Measurements from ENCODE around the gene EPHA4. TPM values are rescaled to one million over a fixed set of nuclear protein-coding genes. Genes with fewer than 3 reads are reported as not detected.
"Not testable (repeated sequence)": the region's sequence is repeated elsewhere in the genome, so short reads cannot be mapped to it uniquely, and the experiment has no call there.

EPHA4 gene
- total and polyA plus RNA-seq, 2 donors = 6.5 to 41.3 TPM

DNA sequence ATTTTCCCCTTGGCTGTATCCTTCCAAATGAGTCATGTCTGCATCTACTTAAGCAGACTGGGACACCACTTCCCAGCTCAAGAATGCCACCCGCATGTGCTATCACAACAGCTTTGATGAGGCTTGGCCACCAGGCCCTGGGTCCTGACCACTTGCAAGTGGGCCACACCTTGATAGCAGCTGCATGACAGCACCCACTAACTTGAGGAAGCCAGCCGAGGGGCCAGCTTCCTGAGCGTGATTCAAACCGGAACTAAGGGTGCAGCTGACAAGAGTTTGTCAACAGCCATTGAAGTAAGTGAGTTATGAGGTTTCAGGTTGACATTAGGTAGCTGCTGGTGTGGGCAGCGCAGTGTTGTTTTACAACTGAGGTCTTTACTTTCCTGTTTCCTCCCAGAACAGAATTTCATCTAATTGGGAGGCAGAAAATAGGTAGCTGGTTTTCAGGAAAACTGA, 54.4 kb downstream of the EPHA4 start:
- Histone ChIP-seq H3K4me1 (ENCODE audit: insufficient read depth) (no peaks in the 10 kb centered on the region), H3K4me3 (ENCODE audit: low read depth, low read length) (no peak overlapping the region), H3K36me3 (ENCODE audit: insufficient read depth) (no peaks in the 10 kb centered on the region), H3K27ac (ENCODE audit: low read depth) (no peak overlapping the region)
- no peak for DNase-seq (ENCODE audit: extremely low spot score)
- WGBS = 73% methylated on average over 5 of the region's 5 CpGs

DNA sequence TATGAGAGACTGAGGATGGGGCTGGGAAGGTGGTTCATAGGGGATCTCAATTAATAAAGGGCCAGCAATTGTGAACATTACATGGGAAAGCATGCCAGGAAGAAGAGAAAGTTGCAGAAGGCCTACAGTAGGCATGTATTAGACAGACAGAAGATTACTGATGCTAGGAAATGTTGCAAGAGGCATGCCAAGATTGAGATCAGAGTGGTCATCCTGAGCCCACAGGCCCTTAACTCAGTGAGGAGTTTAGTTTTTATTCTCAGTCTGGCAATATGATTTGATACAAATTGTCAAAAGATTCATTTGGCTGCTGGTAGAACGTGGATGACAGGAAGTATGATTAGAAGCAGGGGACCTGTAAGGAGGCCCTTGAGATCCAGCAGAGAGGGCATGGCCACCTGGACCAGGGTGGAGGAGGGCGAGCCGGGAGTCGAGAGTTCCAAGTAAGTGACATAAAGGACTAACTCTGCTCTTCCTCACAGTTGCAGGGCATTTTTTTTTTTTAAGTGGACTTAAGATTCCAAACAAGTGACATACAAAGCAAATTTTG, 54.9 kb downstream of the EPHA4 start:
- Histone ChIP-seq H3K36me3 (ENCODE audit: insufficient read depth) (no peaks in the 10 kb centered on the region), H3K4me3 (ENCODE audit: low read depth, low read length) (no peak overlapping the region), H3K27ac (ENCODE audit: low read depth) (no peak overlapping the region), H3K4me1 (ENCODE audit: insufficient read depth) (no peaks in the 10 kb centered on the region)
- DNase-seq (ENCODE audit: extremely low spot score) = no peak
- WGBS = 81% methylated on average over 4 of the region's 4 CpGs

DNA sequence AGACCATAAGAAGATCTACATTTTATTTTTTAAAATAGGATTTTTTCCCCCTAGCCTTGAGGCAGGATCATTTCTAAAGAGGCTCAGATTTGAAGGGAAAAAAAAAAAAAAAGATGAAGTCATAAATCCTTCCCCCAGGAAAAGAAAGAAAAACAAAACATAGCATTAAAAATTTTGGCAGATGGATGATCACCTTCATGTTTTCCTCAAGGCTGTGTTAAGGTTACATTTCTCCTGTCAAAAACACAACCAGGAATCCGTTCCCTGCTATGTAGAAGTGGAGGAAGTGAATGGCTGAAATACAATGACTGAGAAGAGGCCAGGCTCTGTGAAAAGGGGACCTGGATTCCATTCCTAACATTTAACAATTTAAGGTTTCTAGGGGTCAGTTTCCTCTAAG, 56.2 kb downstream of the EPHA4 start:
- H3K36me3 ChIP-seq (ENCODE audit: insufficient read depth) = no peaks in the 10 kb centered on the region
- WGBS = 88% methylated on average over 1 of the region's 1 CpG
- H3K4me3 ChIP-seq (ENCODE audit: low read depth, low read length) = no peak overlapping the region
- H3K27ac ChIP-seq (ENCODE audit: low read depth) = no peak overlapping the region
- DNase-seq (ENCODE audit: extremely low spot score) = no peak
- H3K4me1 ChIP-seq (ENCODE audit: insufficient read depth) = no peaks in the 10 kb centered on the region

DNA sequence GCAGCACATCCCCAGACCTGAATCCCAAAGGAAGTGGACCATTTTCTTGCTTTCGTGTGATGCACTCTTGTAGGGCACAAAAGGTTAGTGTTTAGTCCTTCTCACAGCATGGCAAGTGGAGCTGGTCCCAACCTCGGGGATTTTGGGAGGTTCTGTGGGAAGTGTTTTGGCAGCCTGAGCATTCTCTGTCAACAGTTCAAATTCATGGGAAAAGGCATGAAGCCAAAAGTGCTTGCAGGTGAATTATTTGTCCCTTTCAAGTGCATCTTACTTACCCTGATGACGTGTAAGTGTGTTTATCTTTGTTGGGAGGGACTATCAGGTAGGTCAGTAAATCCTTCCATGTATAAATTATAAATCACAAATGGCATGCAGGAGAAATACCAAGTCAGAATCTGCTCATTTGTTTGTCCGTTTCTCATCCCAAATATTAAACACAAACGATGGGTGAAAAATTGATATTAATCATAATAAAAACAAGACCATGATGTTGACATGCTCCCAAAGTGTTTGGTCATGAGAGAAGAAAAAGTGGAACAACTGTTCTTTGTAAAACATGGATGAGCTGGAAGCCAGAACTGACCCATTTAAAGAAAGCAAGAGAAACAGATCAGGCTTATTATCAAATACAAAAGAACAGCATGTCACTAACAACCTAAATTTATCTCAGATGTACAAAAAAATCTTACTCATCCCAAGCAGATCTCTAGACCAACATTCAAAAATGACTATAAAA, 57.6 kb downstream of the EPHA4 start:
- no peak overlapping the region for H3K4me3 ChIP-seq (ENCODE audit: low read depth, low read length)
- no peaks in the 10 kb centered on the region for H3K4me1 ChIP-seq (ENCODE audit: insufficient read depth)
- WGBS = 51% methylated on average over 5 of the region's 5 CpGs
- no peaks in the 10 kb centered on the region for H3K36me3 ChIP-seq (ENCODE audit: insufficient read depth)
- no peak overlapping the region for H3K27ac ChIP-seq (ENCODE audit: low read depth)
- DNase-seq (ENCODE audit: extremely low spot score) = no peak

DNA sequence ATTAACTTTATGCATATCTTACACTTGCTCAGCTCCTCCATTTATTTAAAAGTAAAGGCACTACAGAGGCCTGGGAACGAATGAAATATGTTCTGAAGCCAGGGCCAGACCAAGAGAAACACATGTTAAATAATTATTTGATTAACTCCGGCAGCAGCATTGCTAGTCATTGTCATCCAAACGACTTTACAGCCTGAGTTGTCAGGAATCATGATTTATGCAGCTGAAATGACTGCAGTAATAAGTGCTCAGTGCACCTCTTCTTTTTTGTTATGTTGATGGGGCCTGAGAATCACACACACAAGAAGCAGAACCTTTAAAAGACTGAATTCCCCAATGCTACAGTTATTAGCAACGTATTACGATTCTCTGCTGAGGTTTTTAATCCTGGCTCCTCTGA, 58.9 kb downstream of the EPHA4 start:
- no peak for DNase-seq (ENCODE audit: extremely low spot score)
- Histone ChIP-seq H3K4me3 (ENCODE audit: low read depth, low read length) (no peak overlapping the region), H3K4me1 (ENCODE audit: insufficient read depth) (no peaks in the 10 kb centered on the region), H3K27ac (ENCODE audit: low read depth) (no peak overlapping the region), H3K36me3 (ENCODE audit: insufficient read depth) (no peaks in the 10 kb centered on the region)
- 83% methylated on average over 5 of the region's 5 CpGs for WGBS

DNA sequence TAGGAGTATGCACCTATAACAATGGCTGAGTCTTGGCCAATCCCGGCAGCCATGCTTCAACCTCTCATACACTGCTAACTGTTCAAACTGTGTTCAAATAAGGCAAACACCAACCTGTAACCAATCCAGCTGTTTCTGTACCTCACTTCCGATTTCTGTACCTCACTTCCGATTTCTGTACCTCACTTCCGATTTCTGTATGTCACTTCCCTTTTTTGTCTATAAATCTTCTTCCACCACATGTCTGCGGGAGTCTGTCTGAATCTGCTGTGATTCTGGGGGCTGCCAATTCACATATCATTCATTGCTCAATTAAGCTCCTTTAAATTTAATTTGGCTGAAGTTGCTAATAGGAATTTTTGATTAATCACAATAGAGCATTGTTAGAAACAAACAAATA, 60.8 kb downstream of the EPHA4 start:
- not testable (repeated sequence) for DNase-seq (ENCODE audit: extremely low spot score); H3K4me1 ChIP-seq (ENCODE audit: insufficient read depth); H3K27ac ChIP-seq (ENCODE audit: low read depth); H3K36me3 ChIP-seq (ENCODE audit: insufficient read depth); H3K4me3 ChIP-seq (ENCODE audit: low read depth, low read length)
- whole genome bisulfite sequencing = 92% methylated on average over 5 of the region's 5 CpGs

DNA sequence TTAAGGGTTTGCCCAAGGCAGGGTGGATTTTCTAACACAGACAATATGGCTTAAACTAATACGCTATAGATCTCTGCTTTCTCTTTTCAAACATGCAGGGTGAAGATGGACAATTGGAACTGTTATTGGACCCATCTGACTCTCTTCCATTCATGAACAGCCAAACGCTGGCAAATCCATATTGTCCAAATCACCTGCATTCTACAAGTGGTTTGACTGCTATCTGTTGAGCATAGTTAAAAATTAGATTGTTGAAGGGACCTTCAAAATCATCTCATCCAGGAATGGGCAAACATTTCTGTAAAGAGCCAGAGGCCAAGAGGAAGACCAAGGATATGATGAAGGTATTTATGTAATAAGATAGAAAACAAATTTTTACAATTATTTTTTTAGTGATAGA, 65.6 kb downstream of the EPHA4 start:
- no peaks in the 10 kb centered on the region for H3K36me3 ChIP-seq (ENCODE audit: insufficient read depth)
- WGBS = 97% methylated on average over 2 of the region's 2 CpGs
- no peaks in the 10 kb centered on the region for H3K4me1 ChIP-seq (ENCODE audit: insufficient read depth)
- H3K4me3 ChIP-seq (ENCODE audit: low read depth, low read length) = no peak overlapping the region
- no peak for DNase-seq (ENCODE audit: extremely low spot score)
- no peak overlapping the region for H3K27ac ChIP-seq (ENCODE audit: low read depth)

DNA sequence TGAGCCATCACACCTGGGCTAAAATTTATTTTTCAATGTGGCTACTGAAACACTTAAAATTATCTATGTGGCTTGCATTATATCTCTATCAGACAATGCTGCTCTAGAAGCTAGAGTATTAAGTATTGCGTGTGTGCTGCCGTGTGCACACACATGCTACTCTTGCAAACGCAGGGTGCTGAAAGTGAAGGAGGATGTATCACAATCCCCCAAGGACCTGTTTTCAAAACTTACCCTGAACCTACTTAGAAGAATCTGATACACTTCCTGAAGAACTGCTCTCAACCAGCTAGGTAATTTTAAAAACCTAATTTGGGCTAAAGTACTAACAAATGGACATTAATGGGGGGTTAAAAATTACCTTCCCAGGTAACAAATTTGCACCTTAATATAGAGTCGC, 66.5 kb downstream of the EPHA4 start:
- Histone ChIP-seq H3K4me1 (ENCODE audit: insufficient read depth) (no peaks in the 10 kb centered on the region), H3K27ac (ENCODE audit: low read depth) (no peak overlapping the region), H3K4me3 (ENCODE audit: low read depth, low read length) (no peak overlapping the region), H3K36me3 (ENCODE audit: insufficient read depth) (no peaks in the 10 kb centered on the region)
- DNase-seq (ENCODE audit: extremely low spot score) = no peak
- WGBS = 96% methylated on average over 4 of the region's 4 CpGs

DNA sequence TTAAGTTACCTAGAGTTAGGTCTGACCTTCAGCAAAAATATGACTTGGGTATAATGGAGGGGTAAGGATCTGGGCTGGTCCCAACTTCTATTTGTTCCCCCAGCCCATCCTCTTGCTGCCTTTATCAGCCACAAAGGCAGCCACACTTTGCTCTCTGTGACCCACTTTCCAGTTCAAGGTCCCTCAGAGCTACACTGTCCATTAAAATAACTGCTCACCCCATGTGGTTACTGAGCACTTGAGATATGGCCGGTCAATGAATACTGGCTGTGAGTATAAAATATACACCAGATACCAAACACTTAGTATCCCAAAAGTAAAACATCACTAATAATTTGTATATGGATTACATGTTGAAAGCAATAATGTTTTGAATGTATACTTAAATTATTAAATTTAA, 67.2 kb downstream of the EPHA4 start:
- Histone ChIP-seq H3K36me3 (ENCODE audit: insufficient read depth) (no peaks in the 10 kb centered on the region), H3K4me1 (ENCODE audit: insufficient read depth) (no peaks in the 10 kb centered on the region), H3K27ac (ENCODE audit: low read depth) (no peak overlapping the region), H3K4me3 (ENCODE audit: low read depth, low read length) (no peak overlapping the region)
- WGBS = 99% methylated on average over 1 of the region's 1 CpG
- no peak for DNase-seq (ENCODE audit: extremely low spot score)

DNA sequence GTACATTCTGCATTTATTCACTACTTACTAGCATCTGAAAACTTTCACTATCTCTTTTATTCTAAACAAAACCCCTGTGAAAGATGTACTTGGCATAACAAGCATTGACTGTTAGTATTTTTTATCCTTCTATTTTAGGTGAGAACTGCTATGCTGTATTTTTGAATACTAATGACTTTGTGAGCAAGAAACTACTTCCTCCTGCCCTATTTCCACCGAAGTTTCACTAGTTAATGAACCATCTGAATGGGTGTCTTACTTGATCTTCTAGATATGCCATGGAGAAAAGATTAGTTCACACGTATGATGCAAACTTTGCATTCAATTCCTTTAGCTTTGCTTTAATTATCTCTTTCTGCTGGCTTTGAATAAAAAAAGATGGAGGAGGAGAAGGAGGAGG, 68.1 kb downstream of the EPHA4 start:
- H3K36me3 ChIP-seq (ENCODE audit: insufficient read depth) = no peaks in the 10 kb centered on the region
- H3K4me1 ChIP-seq (ENCODE audit: insufficient read depth) = no peaks in the 10 kb centered on the region
- WGBS = 30% methylated on average over 2 of the region's 2 CpGs
- no peak for DNase-seq (ENCODE audit: extremely low spot score)
- H3K4me3 ChIP-seq (ENCODE audit: low read depth, low read length) = no peak overlapping the region
- no peak overlapping the region for H3K27ac ChIP-seq (ENCODE audit: low read depth)

DNA sequence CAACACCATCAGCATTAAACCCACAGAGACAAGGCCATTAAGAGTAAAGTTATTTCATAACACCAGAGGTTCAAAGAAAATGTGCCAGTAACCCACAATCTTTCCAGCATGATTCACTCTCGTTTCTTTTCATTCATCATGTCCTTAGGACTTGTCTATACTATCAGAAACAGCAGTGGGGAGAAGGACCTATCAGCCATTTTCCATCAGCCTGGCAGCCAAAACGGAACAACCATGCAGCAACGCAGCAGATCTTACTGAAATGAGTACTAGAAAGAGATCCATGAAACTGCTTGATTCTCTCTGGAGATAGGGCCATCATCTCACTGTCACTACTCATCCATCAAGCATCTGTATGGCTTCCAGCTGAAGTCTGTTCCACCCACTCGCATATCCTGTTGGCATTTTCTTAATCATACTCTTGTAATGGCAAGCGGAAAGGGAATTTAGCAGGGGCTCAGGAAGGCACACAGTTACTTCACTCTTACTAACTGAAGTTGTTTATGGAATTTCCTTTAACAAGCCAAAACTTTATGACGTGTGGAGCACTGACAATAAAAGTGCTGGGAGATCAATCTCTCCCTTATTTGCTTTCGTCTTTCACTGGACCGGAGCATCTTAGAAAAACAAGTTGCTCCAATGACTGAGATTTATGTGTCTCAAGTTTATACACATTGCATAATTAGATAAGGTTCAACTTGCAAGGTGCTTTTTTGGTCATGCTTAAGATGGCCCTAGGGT, 69.7 kb downstream of the EPHA4 start:
- Histone ChIP-seq H3K4me3 (ENCODE audit: low read depth, low read length) (no peak overlapping the region), H3K27ac (ENCODE audit: low read depth) (no peak overlapping the region), H3K4me1 (ENCODE audit: insufficient read depth) (no peaks in the 10 kb centered on the region), H3K36me3 (ENCODE audit: insufficient read depth) (no peaks in the 10 kb centered on the region)
- 77% methylated on average over 8 of the region's 8 CpGs for WGBS
- DNase-seq (ENCODE audit: extremely low spot score) = no peak

DNA sequence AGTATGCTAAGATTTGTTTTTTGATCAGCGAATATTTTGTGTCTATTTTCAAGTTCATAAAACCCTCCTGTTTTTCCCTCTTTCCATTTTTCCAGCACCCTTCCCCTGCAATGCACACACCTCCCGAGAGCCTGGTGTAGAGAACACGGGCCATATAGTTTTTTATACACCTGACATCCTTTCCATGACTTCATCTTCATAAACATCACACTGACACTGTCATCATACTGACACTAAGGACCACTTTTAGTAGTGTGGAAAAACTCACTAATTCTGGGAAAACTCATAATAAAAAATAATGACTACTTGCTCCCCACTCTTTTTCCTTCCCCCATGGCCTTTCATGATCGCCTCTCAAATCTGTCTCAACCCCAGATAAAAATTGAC, 70.2 kb downstream of the EPHA4 start:
- Histone ChIP-seq H3K27ac (ENCODE audit: low read depth) (no peak overlapping the region), H3K4me1 (ENCODE audit: insufficient read depth) (no peaks in the 10 kb centered on the region), H3K4me3 (ENCODE audit: low read depth, low read length) (no peak overlapping the region), H3K36me3 (ENCODE audit: insufficient read depth) (no peaks in the 10 kb centered on the region)
- DNase-seq (ENCODE audit: extremely low spot score) = no peak
- WGBS = 74% methylated on average over 4 of the region's 4 CpGs

DNA sequence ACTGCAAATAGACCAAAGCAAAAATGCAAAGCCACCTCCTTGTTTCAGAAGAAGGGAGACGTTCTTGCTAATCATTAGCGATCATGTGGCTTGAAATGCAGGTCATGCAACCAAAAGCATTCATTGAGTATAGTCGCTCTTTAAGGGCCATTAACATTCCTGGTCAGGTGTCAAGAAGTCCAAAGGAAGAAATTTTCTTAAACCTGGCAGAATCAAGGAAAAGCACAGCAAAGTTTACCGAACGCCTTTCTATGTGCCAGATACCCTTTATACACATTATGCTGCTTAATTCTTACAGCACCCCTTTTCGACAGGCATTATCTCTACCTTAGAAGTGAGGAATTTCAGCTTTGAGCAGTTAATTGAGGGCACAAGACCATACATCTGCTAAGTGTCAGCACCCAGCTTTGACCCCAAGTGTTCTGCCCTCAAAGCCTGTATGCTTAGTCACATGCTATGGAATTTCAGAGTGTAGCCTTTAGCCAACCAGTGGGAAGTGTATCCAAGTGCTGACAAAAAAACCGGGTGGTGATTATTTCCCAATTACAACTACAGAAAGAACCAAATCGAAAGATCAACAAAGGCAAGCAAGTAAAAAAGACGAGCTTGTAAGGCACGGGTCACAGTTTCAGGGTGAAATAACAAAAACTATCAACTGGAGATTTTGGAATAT, 70.8 kb downstream of the EPHA4 start:
- Histone ChIP-seq H3K4me1 (ENCODE audit: insufficient read depth) (no peaks in the 10 kb centered on the region), H3K36me3 (ENCODE audit: insufficient read depth) (no peaks in the 10 kb centered on the region), H3K4me3 (ENCODE audit: low read depth, low read length) (no peak overlapping the region), H3K27ac (ENCODE audit: low read depth) (no peak overlapping the region)
- 75% methylated on average over 10 of the region's 10 CpGs for WGBS
- no peak for DNase-seq (ENCODE audit: extremely low spot score)

Data from urinary bladder (tissue), 4 donors.